Ramos (cell line): Measurements from ENCODE around the gene FKBP5.
"Not testable (repeated sequence)": the region's sequence is repeated elsewhere in the genome, so short reads cannot be mapped to it uniquely, and the experiment has no call there.

Experiments
- in situ Hi-C: fragments of 300-500 bp; cut with MboI; formaldehyde crosslinking; loops from one replicate; pipeline ENCODE4 v1.14.3; 2022; ENCODE audit warnings: low sequenced_read_pairs; ENCODE audit not compliant: unreplicated experiment

The FKBP5 gene

DNA sequence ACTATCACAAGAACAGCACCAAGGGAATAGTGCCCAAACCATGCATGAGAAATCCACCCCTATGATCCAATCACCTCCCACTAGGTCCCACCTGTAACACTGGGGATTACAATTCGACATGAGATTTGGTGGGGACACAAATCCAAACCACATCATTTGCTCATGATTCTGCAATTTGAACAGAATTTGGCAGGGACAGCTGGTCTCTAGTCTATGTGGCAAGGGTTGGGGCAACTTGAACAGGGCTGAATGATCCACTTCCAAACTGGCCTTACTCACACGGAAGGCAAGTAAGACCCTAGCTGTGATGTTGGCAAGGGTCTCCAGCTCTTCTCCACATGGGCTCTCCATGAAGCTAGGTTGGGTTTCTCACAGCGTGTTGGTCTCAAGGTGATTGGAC lies 10.1 kb upstream of the FKBP5 start:
- in situ Hi-C loops = no loop called here

DNA sequence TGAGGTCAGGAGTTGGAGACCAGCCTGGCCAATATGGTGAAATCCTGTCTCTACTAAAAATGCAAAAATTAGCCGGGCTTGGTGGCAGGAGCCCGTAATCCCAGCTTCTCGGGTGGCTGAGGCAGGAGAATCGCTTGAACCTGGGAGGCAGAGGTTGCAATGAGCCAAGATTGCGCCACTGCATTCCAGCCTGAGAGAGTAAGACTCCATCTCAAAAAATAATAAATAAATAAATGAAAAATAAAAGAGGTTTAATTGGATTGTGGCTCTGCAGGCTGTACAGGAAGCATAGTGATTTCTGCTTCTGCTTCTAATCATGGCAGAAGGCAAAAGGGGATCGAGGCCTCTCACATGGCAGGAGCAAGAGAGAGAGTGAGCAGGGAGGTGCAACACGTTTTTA lies 9.7 kb upstream of the FKBP5 start:
- in situ Hi-C loops = not testable (repeated sequence)

DNA sequence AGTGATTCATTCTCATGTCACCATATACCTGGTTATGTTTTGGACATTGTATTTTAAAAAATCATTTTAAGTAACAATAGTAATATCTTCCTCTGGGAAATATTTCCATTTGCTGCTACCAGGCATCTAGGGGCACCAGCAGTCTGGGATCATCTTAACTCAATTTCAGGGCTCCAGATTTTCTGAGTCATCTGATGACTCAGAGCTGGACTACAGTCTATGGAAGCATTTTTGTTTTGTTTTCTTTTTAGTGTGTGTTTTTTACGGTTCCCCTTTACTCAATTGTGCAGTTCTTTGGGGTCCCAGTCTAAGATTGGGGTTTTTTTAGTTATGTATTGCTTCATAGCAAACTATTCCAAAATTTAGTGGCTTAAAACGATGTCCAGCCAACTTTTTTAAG lies 5.7 kb upstream of the FKBP5 start:
- in situ Hi-C loops = no loop called here

DNA sequence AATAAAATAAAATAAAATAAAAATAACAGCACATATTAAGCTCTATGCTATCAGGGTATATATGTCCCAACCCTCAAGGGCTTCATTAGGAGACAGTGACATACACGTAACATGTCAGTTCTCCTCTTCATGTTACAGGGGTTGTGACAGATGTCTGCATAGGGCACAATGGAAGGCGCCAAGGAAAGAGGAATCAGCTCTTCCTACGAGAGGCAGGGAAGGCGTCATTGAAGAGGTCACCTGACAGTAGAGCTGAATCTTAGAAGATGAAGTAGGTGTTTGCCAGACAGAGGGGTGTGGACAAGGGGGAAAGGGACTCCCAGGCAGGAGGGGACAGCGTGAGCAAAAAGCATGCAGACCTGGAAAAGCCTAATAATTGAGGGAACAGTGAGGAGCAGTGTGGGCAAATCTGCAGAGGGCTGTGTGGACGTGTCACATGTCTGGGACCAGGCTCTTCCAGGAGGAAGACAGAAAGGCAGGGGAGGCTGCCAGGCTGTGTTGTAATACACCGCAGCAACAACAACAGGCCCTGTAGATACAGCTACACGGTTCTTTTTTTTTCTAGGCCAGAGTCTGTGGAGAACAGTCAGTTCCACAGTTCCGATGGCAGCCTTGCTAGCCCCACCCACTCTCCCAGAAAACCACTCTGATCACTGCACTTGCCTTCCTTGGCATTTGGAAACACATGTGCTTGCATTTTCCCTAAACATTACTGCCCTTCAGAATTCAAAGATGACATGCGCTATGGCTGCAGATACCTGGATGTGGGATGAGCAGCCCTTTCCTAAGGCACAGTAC lies 2.5 kb upstream of the FKBP5 start:
- in situ Hi-C loops = no loop called here

DNA sequence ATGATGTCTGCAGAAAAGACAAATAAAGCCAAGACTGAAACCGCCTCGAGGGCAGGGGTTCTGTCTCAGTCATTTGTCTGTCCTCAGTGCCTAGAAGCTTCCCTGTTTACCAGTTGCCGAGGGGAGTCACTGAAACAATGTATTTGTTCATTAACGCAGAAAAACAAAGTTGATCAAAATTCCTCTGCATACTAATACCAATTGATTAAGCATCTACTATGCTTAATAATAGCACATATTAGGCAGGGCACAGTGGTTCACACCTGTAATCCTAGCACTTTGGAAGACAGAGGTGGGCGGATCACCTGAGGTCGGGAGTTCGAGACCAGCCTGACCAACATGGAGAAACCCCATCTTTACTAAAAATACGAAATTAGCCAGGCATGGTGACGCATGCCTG lies 1.8 kb upstream of the FKBP5 start:
- in situ Hi-C loops = no loop called here

DNA sequence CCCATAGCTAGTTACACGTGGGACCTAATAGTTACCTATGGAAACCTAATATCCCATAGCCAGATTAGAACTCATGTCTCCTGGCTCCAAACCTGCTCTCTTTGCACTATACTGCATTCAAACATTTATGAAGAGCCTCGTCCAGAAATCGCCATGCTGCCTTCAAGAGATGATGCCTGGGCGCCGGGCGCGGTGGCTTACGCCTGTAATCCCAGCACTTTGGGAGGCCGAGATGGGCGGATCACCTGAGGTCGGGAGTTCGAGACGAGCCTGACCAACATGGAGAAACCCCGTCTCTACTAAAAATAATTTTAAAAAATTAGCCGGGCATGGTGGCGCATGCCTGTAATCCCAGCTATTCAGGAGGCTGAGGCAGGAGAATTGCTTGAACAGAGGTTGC lies 1.3 kb upstream of the FKBP5 start:
- in situ Hi-C loops = not testable (repeated sequence)

DNA sequence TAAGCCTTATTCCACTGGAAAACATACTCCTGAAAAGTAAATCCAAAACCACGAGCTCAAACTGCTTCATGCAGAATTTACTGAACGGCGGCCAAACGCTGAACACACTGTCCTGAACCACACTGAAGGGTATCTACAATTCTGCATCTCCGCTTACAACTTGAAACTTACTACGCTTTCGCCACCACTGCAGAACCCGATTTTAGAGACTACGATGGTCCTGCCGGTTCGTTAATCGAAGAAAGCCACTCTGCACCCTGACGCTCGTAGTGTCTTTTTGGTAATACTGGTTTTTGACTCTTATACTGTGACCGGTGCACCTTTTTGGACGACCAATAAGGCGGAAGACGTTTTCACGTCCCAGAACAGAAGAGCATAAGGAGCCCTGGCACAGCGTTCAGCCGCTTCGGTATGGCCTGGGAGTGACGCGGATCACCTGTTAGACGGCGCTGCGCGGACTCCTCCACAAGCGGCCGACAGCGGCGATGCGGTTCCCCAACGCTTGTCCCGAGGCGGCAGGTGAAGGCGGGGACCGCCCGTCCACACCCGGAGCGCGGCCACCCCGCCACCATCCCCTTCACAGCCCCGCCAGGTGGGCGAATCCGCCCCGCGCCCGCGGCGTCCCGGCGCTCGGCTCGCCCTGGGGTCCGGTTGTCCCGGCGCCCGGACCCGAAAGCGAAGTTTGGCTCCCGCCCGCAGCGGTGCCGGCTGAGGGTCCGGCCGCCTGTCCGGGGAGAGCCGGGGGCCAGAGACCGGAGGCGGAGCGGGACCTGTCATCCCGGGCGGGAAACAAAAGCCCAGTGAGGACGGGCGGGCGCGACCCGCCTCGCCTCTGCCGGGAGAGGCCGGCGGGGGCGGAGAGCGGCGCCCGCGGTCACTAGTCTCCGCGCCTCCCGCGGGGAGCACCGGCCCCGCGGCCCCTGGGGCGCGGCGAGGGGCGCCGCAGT lies 784 bp downstream of the FKBP5 start:
- in situ Hi-C loops = no loop called here

DNA sequence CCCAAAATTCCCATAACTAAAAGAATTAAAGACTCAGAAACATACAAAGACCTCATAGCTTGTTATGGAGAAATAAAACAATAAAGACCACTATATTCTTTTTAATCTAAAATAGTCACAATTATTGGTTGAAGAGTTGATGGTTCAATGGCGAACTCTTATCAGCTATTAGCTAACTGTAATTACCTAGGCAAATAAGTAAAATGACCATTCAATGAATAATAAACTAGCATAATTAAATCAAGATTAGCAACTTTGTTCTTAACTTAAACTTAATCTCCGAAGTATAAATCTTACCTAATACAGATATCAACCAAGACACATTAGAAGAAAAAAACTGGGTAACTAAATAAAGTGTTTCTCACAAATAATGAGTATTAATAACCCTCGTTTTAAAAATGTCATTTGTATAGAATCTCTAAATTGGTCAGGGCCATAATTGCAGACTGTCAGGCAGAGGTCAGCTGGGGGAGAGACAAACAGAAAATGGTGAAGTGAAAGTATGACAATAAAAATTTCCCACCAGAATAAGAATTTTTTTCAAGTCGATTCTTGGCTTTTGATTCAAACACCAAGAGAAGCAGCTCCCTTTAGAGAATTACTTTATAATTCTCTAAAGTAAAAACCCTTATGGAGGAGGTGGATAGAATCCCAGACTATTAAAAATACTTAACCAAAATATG lies 1.7 kb downstream of the FKBP5 start:
- in situ Hi-C loops = no loop called here

DNA sequence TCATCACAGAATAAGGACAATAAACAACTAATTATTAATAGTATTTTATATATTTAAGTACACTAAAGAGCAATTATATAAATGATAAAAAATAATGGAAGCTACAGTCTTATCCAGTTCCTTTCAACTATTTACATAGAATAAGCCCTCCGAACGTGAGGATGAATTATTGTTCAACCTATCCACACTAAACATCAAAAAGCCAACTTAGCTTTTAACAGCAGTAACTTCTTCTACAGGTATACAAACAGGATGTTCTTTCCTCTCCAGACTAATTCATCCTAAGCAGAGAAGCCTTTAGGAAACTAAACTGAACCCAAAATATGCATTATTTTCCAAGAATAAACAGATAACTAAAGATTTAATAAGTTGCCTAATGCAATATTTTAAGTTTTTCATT lies 2.3 kb downstream of the FKBP5 start:
- in situ Hi-C loops = no loop called here

DNA sequence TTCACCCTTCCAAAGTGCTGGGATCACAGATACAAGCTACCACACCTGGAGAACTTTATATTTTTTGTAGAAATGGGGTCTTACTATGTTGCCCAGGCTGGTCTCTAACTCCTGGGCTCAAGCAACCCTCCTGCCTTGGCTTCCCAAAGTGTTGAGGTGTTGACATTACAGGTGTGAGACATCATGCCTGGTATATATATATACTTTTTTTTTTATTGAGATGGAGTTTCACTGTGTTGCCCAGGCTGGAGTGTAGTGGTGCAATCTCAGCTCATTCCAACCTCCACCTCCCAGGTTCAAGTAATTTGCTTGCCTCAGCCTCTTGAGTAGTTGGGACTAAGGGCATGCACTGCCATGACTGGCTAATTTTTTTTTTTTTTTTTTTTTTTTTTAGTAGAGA lies 5.4 kb downstream of the FKBP5 start:
- in situ Hi-C loops = no loop called here

DNA sequence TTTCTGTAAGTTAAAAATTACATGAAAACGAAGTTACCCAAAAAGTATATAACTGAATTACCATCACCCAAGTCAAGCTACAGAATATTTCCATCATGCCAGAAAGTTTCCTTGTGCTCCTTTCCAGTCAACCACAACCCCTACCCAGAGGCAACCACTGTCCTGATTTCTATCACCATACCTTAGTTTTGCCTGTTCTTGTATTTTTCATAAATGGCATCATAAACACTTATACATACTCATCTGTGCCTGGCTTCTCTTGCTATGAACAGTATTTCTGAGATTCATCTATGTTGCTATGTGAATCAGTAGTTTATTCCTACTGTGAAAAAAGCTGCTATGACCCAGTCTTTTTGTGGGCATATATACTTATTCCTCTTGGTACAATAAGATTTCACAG lies 7.4 kb downstream of the FKBP5 start:
- in situ Hi-C loops = no loop called here

DNA sequence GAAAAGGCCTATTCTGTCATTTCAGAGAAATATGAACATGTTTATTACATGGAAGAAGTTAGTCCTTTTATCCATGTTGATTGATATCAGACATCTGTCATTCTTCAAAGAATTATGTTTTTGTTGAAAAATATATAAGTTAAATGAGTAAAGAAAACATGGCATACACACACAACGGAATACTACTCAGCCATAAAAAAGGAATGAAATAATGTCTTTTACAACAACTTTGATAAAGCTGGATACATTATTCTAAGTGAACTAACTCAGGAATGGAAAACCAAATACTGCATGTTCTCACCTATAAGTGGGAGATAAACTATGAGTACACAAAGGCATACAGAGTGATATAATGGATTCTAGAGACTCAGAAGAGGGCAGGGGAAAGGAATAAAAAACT lies 9.3 kb downstream of the FKBP5 start:
- in situ Hi-C loops = no loop called here

DNA sequence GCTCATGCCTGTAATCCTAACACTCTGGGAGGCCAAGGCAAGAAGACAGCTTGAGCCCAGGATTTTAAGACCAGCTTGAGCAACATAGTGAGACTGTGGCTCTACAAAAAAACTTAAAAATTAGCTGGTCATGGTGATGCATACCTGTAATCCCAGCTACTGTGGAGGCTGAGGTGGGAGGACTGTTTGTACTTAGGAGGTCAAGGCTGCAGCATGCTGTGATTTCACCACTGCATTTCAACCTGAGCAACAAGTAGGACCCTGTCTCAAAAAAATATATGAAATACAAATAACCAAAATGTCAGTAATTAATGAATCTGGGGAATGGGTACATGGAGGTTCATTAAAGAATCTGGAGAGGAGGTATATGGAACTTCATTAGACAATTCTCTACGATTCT lies 9.9 kb downstream of the FKBP5 start:
- in situ Hi-C loops = no loop called here

DNA sequence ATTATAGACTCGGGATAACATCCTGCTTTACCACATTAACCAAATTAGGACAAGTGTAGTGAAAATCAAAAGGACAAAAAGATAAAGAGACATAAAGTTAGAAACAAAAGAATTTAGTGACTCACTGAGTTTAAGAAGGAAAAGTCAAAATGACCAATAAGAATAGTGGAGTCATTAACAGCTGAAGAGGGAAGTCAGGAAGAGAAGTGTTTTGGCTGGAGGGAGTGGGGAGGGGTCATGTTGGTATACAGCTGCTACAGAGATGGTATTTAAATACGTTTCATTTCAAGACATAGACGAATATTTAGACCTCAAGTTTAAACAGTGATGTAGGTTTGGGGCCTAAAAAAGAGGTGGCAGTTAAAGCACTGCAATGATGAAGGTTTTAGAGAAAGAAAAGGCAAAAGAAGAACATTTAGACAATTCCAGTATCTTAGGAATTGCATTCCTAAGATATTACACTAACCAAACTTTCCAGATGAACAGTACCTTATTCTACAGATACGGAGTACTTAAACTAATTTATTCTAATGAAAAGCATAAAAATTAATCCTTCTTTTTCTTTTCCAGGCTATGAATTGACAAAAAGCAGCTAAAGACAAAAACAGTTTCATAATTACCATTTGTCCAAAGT lies 10.6 kb downstream of the FKBP5 start:
- in situ Hi-C loops = no loop called here

DNA sequence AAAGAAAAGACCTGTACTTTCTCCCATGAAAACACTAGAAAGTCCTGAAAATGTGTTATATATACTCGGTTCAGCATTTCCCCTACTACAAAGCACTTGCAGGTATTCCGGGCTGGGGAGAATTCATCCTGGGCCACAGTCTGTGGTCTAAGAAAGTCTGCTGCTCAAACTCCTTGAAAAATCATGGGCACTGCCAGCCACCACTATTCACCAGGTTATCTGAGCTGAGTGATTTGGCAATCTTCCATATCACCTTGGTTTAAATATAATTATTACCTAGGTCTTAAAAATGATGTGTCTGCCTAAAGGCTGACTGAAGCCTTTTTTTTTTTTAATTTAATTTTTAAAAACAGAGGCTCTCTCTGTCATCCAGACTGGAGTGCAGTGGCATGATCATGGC lies 11.3 kb downstream of the FKBP5 start:
- in situ Hi-C loops = no loop called here

DNA sequence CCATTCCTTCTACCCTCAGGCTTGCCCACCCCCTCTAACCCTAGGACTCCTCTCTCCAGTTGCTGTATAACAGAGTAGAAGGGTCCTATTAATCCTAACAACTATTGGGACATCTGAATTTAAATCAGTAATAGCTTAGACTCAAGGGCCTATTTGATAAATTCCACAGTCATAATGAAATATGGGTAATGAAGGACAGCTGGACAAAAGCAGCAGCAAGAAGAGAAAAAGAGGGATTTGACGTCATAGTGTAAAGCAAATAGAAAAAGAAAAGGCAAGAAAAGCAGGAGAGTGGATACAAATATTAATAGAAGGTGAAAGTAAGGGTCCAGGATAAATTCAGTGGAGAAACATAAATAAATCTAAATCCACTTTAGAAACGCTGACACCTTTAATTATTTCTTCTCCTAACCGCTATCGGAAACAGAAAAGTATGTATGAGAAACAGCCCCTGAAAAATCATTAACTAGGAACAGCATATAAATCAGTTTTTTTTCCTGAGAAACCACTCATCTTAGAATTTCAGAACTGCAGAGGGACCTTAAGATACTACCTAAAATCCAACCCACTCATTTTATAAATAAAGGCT lies 12.8 kb downstream of the FKBP5 start:
- in situ Hi-C loops = no loop called here

DNA sequence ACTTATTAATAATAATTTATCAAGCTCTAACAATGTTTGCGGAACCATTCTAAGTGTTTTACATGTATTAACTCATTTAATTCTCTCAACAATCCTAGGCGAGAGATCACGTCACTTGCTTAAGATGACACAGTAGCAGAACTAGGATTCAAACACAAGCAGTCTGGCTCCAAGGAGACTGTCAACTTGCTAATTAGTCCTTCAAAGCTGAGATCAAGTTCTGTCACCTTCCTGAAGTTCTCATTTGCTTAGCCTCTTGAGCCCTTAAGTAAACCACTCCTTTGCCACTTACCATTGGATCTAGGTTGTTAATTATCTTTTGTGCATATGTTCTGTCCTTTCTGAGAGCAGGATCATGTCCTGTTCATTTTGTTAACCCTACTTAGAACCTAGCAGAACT lies 14.1 kb downstream of the FKBP5 start:
- in situ Hi-C loops = no loop called here

DNA sequence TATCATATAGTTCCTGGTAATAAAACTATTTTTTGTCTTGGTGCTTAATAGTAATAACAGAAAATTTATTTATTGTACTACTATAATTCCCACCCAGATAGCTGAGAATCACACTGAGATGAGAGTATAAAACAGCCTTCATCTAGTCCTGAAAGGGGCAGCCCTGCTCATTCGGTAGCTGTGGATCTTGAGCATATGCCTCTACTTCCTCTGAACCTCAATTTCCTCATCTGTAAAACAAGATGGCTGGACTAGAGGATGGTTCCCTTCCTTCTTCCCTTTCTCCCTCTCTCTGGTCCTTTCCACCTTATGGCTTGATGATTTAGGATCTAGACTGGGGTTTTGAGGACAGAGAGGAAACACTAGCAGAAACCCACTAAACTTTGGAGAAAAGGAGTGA lies 15.0 kb downstream of the FKBP5 start:
- in situ Hi-C loops = no loop called here

DNA sequence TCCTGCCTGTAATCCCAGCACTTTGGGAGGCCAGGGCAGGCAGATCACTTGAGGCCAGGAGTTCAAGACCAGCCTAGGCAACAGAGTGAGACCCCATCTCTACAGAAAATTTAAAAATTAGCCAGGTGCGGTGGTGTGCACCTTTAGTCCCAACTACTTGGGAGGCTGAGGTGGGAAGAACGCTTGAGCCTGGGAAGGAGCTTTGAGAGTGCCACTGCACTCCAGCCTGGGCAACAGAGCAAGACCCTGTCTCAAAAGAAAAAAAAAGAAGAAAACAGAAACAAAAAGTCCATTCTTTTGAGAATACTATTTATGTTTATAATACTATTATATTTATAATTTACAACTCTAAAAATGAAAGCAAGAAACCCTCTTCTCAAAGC lies 15.4 kb downstream of the FKBP5 start:
- in situ Hi-C loops = not testable (repeated sequence)

DNA sequence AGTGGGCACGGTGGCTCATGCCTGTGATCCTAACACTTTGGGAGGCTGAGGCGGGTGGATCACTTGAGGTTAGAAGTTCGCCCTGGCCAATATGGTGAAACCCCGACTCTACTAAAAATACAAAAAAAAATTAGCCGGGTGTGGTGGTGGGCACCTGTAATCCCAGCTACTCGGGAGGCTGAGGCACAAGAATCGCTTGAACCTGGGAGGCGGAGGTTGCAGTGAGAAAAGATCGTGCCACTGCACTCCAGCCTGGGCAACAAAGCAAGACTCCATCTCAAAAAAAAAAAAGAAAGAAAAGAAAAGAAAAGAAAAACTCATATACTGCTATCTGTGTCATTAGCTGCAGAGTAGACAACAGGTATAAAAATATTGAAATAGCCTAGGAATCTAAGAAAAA lies 18.3 kb downstream of the FKBP5 start:
- in situ Hi-C loops = not testable (repeated sequence)
